GM23338 (cell line): ENCODE results near the gene CCDC152.

Experiments used
- CREB1 ChIP-seq: fragments of 250-450 bp; sonication (Bioruptor Pico); IDR thresholded peaks from 2 replicates; pipeline ENCODE4 v1.5.0; 2020; ENCODE audit warnings: low read depth, mild to moderate bottlenecking, moderate library complexity
- CTCF ChIP-seq, 2 experiments: fragments of 200-600 bp in 1 of 2; sonication (generic) in 1 of 2; conservative IDR thresholded peaks; 2 replicates each; pipeline versions ENCODE4 v1.5.1 to v1.6.1; 2016 to 2017; ENCODE audit warnings: antibody characterized with exemption in 2 of 2, low read depth in 2 of 2, mild to moderate bottlenecking in 2 of 2, moderate library complexity in 1 of 2
- EZH2 ChIP-seq: fragments of 200-600 bp; sonication (generic); IDR thresholded peaks from one replicate; pipeline ENCODE4 v1.8.0; 2017; ENCODE audit warnings: antibody characterized with exemption, mild to moderate bottlenecking, low read depth; ENCODE audit not compliant: unreplicated experiment
- EZH2phosphoT487 ChIP-seq: fragments of 200-600 bp; sonication (generic); IDR thresholded peaks from one replicate; pipeline ENCODE4 v1.8.1; 2018; ENCODE audit warnings: antibody characterized with exemption; ENCODE audit not compliant: unreplicated experiment
- JUNB ChIP-seq: IDR thresholded peaks from one replicate; pipeline ENCODE4 v1.6.1; 2016; ENCODE audit warnings: antibody characterized with exemption; ENCODE audit not compliant: unreplicated experiment
- POLR2AphosphoS5 ChIP-seq: IDR thresholded peaks from 2 replicates; pipeline ENCODE4 v1.6.1; 2016; ENCODE audit warnings: antibody characterized with exemption, low read depth
- REST ChIP-seq: IDR thresholded peaks from one replicate; pipeline ENCODE4 v1.6.1; 2018; ENCODE audit warnings: antibody characterized with exemption; ENCODE audit not compliant: unreplicated experiment
- ZNF114 ChIP-seq: fragments of 250-450 bp; sonication (Bioruptor Pico); IDR thresholded peaks from 2 replicates; pipeline ENCODE4 v1.5.0; 2020; ENCODE audit warnings: mild to moderate bottlenecking, moderate library complexity

- TF ChIP-seq CTCF (conservative IDR thresholded peaks at IDR 0.05; ENCODE audit: low read depth in 2 of 2) (no peak), EZH2phosphoT487 (no peak), POLR2AphosphoS5 (no peak), JUNB (no peak), EZH2 (no peak), CREB1 (no peak), REST (no peak), ZNF114 (CRISPR knock-in tag) (no peak)
Measured at GRCh38 chr5:42751044-42751443, 5.6 kb upstream of the CCDC152 start.
